Measurements from ENCODE around the gene ETS1.

DNA sequence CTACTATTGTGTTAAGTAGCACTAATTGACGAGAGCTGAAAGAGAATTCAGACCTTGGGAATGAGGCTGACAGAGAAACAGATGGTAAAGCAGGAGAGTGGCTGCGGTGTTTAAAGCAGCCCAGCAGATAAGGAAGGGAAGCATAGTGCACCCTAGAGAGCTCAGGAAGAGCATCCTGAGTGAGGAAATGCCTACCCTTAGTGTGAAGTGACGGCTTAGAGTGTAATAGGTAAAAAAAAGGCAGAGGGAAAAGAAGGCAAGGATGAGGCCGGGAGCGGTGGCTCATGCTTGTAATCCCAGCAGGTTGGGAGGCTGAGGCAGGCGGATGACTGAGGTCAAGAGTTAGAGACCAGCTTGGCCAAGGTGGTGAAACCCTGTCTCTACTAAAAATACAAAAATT lies 22.4 kb upstream of the ETS1 start:
- TF ChIP-seq, protein P1, sequence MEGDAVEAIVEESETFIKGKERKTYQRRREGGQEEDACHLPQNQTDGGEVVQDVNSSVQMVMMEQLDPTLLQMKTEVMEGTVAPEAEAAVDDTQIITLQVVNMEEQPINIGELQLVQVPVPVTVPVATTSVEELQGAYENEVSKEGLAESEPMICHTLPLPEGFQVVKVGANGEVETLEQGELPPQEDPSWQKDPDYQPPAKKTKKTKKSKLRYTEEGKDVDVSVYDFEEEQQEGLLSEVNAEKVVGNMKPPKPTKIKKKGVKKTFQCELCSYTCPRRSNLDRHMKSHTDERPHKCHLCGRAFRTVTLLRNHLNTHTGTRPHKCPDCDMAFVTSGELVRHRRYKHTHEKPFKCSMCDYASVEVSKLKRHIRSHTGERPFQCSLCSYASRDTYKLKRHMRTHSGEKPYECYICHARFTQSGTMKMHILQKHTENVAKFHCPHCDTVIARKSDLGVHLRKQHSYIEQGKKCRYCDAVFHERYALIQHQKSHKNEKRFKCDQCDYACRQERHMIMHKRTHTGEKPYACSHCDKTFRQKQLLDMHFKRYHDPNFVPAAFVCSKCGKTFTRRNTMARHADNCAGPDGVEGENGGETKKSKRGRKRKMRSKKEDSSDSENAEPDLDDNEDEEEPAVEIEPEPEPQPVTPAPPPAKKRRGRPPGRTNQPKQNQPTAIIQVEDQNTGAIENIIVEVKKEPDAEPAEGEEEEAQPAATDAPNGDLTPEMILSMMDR (conservative IDR thresholded peaks at IDR 0.05; ENCODE audit: low read depth, low read length), result no peak
- TF ChIP-seq EZH2 (IDR thresholded peaks at IDR 0.05; ENCODE audit: borderline replicate concordance, low read depth, low read length, poor library complexity, severe bottlenecking), result no peak

Data from A673 (cell line).